Measurements from ENCODE around the gene RFXANK.

The RFXANK gene

DNA sequence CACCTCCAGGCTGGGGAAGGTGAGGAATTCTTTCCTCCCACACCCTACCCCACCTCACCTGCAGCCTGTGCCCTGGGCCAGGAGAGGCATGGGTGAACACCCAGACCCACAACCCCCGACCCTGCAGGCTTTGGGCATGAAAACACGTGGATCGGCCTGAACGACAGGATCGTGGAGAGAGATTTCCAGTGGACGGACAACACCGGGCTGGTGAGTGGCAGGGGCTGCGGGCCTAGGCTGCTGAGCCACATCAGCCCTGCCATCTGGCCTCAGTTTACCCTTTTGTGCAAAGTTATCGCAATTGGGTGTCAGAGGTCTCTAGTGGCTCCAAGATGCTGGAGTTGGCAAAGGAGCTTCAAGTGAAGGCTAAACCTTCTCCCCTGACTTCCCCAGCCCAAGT lies 48.4 kb downstream of the RFXANK start:
- CTCF ChIA-PET = no interaction called here
- DNase-seq (ENCODE audit: extremely low spot score) = no peak
- TF ChIP-seq ZNF384 (IDR thresholded peaks at IDR 0.05) = no peak
- no peak for TF ChIP-seq BHLHE40 (IDR thresholded peaks at IDR 0.05; ENCODE audit: borderline replicate concordance)
- no peak for TF ChIP-seq L3MBTL2 (conservative IDR thresholded peaks at IDR 0.05)
- no peak for TF ChIP-seq TARDBP (IDR thresholded peaks at IDR 0.05)
- TF ChIP-seq NFRKB (IDR thresholded peaks at IDR 0.05) = no peak
- TF ChIP-seq FOXM1 (IDR thresholded peaks at IDR 0.05; ENCODE audit: borderline replicate concordance) = no peak
- TF ChIP-seq, protein P1, sequence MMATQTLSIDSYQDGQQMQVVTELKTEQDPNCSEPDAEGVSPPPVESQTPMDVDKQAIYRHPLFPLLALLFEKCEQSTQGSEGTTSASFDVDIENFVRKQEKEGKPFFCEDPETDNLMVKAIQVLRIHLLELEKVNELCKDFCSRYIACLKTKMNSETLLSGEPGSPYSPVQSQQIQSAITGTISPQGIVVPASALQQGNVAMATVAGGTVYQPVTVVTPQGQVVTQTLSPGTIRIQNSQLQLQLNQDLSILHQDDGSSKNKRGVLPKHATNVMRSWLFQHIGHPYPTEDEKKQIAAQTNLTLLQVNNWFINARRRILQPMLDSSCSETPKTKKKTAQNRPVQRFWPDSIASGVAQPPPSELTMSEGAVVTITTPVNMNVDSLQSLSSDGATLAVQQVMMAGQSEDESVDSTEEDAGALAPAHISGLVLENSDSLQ (IDR thresholded peaks at IDR 0.05) = no peak
- TF ChIP-seq FOXA1 (IDR thresholded peaks at IDR 0.05) = no peak
- no peak for TF ChIP-seq ARNT (IDR thresholded peaks at IDR 0.05)
- TF ChIP-seq LEF1 (IDR thresholded peaks at IDR 0.05; ENCODE audit: borderline replicate concordance) = no peak
- no peak for TF ChIP-seq CTBP1 (IDR thresholded peaks at IDR 0.05; ENCODE audit: borderline replicate concordance)
- POLR2A ChIA-PET = no interaction called here

DNA sequence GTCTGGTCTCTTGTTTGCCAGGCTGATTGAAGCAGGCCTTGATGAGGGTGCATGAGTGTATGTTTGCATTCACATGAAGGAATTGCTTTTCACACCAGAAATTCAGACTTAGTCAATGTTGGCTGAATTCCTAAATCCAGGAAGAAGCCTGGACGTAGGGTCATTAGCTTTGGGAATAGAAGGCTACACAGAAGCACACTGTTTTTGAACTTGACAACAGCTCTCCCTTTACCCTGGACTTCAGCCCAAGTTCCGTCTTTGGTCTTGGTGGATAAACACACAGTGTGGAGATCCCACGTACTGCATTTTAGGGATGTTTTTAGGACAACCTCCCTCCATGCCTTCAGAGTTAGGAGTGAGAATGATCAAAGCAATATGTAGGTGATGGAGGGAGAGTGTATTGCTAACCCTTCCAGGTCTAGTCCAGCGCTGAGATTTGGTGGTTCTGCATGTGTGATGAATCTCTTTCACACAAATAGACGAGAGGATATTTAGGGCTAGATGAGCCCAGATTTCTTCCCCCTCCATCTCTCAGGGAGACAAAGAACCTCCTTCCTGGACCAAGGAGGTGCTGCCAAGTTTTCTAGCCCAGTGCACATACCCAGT lies 58.2 kb downstream of the RFXANK start:
- no peak for TF ChIP-seq SP1 (IDR thresholded peaks at IDR 0.05)
- TF ChIP-seq, protein P1 (IDR thresholded peaks at IDR 0.05) = no peak
- no peak for TF ChIP-seq L3MBTL2 (conservative IDR thresholded peaks at IDR 0.05)
- TF ChIP-seq ARNT (IDR thresholded peaks at IDR 0.05) = no peak
- no peak for TF ChIP-seq ZNF384 (IDR thresholded peaks at IDR 0.05)
- no peak for TF ChIP-seq SUZ12 (IDR thresholded peaks at IDR 0.05)
- TF ChIP-seq FOXK2 (IDR thresholded peaks at IDR 0.05) = no peak
- TF ChIP-seq FOXM1 (IDR thresholded peaks at IDR 0.05; ENCODE audit: borderline replicate concordance) = no peak
- no peak for TF ChIP-seq CTBP1 (IDR thresholded peaks at IDR 0.05; ENCODE audit: borderline replicate concordance)
- TF ChIP-seq HDGF (IDR thresholded peaks at IDR 0.05; ENCODE audit: borderline replicate concordance) = no peak
- TF ChIP-seq TARDBP (IDR thresholded peaks at IDR 0.05) = no peak
- no peak for TF ChIP-seq LEF1 (IDR thresholded peaks at IDR 0.05; ENCODE audit: borderline replicate concordance)
- TF ChIP-seq ELF4 (IDR thresholded peaks at IDR 0.05) = no peak
- TF ChIP-seq BHLHE40 (IDR thresholded peaks at IDR 0.05; ENCODE audit: borderline replicate concordance) = no peak
- ChIA-PET POLR2A (no interaction called here), CTCF (no interaction called here)
- DNase-seq (ENCODE audit: extremely low spot score) = no peak
